Islet precursor cell (in vitro differentiated cells): ENCODE data around the gene FAM98C.
"Not testable (repeated sequence)": the region's sequence is repeated elsewhere in the genome, so short reads cannot be mapped to it uniquely, and the experiment has no call there.

Experiments
- DNase-seq: peaks from one replicate; pipeline ENCODE4 v3.0.0-alpha.2; 2018

FAM98C gene

DNA sequence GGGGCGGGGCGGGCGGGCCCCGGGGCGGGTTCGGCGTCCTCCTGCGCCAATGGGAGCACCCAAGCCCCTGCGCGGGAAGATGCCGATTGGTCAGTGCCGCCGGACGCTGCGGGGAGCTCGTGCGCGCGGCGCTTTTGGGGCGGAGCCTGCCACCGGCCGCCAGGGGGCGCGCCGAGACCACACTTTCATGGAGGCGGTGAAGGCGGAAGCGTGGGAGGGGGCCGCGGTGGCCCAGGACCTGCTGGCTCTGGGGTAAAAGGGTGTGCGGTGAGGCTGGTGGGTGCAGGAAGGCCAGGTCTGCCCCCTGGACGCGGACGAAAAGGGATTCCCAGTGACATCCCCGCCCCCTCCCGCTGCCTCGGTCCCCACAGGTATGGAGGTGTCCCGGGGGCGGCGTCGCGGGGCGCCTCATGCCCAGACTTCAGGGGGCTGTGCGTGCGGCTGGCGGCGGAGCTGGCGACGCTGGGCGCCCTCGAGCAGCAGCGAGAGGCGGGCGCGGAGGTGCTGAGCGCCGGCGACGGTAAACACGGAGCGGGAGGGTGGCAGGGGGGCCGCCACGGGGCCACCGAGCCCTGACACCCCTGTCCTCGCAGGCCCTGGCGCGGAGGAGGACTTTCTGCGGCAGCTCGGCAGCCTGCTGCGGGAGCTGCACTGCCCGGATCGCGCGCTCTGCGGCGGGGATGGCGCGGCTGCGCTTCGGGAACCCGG is at the start of gene FAM98C:
FAM98C (plus strand) TSS at position 127 of the 708 bp plus-strand sequence; CDS start at position 188, 61 bp downstream.
- DNase-seq: peak; percentile 99

DNA sequence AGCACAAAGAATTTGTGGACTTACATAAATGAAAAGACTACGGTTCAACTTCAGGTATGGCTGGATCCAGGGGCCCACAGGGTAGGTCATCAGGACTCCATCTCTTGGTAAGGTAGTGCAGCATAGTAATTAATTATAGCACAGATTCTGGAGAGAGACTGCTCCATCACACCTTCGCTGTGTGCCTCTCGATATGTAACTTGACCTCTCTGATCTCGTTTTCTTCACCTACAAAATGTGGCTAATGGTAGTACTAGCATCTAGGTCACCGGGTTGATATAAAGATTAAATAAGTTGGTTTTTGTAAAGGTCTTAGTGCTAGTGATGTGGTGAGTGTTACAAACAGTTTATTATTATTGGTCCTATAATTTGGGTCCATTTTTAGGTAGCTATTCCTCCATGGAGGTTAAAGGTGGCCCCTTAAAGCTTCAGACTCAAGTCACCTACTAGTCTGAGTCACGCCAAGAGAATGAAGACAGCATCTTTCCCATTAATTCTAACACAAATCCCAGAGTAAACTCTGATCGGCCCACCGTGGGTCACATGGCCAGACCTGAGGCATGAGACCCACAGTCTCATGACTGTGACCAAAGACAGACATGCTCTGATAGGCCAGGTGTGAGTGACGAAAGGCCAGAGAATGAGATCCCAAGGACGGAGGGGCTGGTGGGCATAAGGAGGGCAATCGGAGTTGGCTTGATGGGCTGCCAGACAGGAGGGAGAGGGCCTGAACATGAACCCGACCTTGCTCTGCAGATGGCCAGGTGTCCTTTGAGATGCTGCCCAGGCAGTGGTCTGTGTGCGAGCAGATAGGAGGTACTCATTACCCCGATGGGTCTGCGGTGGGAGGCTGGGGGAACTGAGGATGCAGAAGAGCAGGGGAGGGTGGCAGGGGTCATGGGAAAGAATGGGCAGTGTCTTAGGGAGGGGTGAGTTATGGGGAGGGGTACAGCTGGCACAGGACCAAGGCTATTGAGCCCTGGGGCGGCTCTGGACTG is 46.9 kb upstream of the FAM98C start:
- no peak for DNase-seq

DNA sequence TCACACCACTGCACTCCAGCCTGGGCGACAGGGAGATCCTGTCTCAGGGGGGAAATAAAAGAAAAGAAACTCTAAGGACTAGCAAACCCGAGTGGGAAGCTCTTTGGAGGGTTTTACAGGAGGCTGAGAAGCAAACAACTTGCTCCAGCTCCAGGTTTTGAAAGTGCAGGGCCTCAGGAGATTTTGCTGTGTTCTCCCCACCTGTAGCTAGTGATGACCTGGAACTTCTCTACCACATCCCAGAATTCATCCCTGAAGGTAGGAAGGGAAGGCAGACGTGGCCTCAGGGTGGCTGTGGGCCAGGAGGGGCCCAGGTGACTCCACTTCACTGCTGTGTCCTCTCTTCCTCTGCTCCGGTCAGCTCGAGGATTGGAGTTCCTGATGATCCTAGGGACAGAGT is 44.8 kb upstream of the FAM98C start:
- DNase-seq: no peak

DNA sequence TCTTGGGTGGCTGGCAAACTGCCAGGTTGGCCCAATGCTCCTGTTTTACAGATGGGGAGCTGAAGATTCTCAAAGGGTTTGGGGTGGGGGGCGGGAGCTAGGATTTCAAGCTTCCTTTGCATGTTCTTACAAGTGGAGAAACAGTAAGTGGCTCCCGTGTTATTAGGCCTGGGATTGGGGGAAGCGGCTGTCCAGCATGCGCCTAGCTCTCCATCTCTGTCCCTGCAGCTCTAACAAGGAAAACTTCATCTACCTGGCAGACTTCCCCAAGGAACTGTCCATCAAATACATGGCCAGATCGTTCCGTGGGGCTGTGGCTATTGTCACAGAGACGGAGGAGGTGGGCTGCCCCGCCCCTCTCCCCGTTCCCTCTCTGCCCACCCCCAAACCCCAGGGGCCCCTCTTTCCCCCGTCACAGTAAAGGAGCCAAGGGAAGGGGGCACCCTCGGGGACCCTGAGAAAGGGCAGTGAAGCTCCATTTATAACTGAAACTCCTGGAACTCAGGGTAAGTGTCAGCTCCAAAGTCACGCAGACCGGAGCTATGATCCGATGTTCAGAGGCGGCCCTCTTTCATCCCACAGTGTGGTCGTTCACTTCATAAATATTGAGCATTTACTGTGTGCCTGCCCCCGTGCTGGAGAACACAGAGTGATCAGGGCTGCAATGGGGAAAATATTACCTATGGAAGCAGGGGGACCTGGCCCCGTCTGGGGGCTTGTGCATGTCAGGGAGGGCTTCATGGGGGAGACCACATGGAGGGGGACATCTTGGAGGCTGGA is 43.5 kb upstream of the FAM98C start:
- no peak for DNase-seq

DNA sequence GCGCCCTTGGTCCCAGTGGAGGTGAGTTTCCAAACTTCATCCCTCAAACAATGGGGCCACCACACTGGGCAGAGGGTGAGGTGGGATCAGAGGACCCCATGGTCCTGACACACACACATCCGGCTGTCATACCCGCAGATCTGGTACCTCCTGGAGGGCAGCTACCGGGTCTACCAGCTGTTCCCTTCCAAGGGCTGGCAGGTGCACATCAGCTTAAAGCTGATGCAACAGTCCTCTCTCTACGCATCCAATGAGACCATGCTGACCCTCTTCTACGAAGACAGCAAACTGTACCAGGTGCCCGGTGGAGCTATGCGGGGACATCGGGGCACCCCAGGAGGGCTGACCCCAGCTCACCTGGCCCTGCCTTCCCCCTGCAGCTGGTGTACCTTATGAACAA is 42.5 kb upstream of the FAM98C start:
- no peak for DNase-seq

DNA sequence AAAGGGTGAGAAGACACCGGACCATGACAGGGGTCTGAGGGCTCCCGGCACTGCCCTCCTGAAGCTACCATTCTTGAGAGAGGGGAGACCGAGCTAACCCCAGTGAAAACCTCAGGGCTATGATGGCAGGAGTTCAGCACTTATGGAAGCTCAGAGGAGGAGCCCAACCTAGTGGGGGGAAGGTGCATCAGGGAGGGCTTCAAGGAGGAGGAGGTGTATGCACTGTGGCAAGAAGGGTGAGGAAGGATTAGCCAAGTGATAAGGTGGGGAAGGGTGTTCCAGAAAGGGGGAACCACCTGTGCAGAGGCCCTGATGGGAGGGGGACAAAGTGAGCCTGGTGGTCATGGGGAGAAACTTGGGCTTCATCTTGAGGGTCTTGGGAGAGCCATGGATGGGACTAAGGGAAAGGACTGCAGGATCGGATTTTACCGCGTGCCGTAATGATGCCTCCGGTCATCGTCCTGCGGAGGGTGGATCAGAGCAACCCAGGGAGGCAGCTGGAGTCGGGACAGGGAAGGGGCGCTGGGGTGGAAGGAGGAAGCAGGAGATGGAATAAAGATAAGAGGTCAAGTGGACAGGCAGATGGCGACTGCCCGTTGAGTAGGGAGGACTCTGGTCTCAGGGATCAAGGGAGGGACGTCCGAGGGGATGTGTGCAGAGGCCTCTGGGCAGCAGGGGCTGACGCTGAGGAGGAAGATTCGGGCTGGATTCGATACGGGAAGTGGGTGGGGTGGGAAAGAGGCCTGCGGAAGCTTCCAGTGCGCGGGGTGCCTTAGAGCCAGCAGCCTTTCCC is 41.9 kb upstream of the FAM98C start:
- no peak for DNase-seq

DNA sequence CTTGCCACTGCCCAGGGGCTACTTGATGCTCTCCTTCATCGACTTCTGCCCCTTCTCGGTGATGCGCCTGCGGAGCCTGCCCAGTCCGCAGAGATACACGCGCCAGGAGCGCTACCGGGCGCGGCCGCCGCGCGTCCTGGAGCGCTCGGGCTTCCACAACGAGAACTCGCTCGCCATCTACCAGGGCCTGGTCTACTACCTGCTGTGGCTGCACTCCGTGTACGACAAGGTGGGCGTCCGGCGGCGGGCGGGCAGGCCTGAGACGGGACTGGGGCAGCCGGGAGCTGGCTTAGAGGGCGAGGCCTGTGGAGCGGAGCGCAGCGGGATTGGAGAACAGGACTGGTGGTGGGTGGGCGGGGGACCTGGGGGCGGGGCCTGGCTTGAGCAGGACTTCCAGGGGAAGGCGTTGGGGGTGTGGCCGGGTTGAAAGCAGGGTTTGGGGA is 41.2 kb upstream of the FAM98C start:
- peak; percentile 97 for DNase-seq

DNA sequence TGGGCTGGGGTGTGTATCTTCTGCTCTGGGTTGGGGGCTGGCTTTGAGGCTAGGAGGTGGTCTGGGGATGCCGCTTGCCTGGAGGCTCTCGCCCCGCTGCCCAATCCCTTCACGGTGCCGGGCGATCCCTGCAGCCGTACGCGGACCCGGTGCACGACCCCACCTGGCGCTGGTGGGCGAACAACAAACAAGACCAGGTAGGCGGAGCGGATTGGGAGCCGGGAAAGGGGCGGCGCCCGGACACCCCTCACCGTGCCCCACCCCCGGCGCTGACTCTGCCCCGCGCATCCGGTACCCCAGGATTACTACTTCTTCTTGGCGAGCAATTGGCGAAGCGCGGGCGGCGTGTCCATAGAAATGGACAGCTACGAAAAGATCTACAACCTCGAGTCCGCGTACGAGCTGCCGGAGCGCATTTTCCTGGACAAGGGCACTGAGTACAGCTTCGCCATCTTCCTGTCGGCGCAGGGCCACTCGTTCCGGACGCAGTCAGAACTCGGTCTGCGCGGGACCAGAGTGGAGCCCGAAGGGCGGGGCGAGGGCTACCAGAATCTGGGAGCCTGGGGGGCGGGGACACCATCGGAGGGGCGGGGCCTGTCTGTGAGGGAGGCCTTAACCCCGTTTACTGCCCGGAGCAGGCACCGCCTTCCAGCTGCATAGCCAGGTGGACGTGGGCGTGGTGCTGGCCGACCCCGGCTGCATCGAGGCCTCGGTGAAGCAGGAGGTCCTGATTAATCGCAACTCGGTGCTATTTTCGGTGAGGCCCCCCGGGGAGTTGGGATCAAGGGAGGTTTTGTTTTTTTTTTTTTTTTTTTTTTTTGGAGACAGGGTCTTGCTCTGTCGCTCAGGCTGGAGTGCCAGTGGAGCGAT is 40.6 kb upstream of the FAM98C start:
- peak; percentile 93 for DNase-seq

DNA sequence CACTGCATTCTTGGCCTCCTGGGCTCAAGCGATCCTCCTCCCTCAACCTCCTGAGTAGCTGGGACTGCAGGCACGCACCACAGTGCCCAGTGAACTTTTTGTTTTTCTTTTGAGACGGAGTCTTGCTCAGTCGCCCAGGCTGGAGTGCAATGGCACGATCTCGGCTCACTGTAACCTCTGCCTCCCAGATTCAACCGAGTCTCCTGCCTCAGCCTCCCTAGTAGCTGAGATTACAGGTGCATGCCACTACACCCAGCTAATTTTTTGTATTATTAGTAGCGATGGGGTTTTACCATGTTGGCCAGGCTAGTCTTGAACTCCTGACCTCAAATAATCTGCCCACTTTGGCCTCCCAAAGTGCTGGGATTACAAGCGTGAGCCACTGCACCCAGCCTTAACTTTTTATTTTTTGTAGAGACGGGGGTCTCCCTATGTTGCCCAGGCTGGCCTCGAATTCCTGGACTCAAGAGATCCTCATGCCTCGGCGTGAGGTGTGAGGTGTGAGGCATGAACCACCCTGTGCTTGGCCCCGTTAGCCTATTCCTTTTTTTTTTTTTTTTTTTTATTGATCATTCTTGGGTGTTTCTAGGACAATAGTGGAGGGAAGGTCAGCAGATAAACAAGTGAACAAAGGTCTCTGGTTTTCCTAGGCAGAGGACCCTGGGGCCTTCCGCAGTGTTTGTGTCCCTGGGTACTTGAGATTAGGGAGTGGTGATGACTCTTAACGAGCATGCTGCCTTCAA is 39.8 kb upstream of the FAM98C start:
- DNase-seq: not testable (repeated sequence)

DNA sequence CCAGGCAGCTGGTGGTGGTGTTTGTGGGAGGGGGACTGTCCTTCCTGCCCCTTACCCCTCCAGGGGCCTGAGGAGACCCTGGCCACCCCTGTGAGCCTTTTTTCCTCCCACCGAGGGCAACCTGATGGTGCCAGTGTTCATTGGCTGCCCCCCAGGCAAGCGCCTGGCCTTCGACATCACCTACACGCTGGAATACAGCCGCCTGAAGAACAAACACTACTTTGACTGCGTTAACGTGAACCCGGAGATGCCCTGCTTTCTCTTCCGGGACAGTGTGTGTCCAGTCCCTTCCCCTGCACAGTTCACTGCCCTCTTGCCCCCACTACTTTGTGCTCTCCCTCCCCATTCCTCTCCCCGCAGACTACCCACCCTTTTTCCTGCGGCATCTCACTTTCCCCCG is 35.9 kb upstream of the FAM98C start:
- no peak for DNase-seq

DNA sequence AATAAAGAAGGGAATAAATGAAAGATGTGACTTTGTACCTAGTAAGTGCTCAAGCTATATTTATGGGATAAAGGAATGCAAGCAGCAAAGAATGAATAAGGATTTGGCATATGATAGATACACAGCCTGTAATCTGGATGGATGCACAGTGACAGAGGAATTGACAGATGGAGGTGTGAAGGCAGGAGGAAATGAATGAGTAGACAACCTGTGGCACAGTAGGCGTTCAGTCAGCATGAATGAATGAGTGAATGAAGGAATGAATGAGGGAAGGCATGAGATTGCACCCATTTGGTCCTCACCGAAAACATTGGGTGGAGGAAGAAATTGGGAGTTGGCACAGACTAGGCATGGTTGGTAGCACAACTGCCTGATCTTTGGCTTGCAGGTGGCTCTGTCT is 33.3 kb upstream of the FAM98C start:
- no peak for DNase-seq

DNA sequence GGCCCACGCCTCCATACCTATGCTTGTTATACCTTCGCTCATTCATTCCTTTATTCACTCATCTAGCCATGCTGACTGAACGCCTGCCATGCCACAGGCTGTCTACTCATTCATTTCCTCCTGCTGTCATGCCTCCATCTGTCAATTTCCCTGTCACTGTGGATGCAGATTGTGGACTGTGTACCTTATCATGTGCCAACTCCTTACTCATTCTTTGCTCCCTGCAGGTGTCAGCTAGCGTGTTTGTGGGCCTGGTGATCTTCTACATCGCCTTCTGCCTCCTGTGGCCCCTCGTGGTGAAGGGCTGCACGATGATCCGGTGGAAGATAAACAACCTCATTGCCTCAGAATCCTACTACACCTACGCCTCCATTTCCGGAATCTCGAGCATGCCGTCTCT is 32.6 kb upstream of the FAM98C start:
- DNase-seq: no peak

DNA sequence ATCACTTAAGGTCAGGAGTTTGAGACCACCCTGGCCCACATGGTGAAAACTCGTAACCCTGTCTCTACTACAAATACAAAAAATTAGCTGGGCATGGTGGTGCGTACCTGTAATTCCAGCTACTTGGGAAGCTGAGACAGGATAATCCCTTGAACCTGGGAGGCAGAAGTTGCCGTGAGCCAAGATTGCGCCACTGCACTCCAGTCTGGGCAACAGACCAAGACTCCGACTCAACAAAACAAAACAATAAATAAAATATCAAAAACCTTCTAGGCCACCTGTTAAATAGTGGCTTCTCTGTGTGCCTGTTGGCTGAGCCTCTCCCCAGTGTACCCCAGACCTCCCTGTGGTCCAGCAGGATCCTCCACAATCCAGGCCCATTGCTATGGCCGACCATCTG is 31.8 kb upstream of the FAM98C start:
- DNase-seq: no peak

DNA sequence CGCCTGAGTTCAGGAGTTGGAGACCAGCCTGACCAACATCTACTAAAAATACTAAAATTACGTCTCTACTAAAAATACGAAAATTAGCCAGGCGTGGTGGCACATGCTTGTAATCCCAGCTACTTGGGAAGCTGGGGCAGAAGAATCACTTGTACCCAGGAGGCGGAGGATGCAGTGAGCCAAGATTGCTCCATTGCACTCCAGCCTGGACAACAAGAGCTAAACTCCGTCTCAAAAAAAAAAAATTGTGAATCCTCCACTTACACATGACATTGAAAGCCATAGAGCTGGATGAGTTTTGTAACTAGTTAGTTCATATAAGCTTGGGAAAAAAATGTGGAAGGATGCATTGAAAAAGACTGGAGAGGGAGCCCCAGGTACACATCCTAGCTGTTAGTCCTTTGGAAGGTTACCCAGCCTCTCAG is 29.0 kb upstream of the FAM98C start:
- no peak for DNase-seq

DNA sequence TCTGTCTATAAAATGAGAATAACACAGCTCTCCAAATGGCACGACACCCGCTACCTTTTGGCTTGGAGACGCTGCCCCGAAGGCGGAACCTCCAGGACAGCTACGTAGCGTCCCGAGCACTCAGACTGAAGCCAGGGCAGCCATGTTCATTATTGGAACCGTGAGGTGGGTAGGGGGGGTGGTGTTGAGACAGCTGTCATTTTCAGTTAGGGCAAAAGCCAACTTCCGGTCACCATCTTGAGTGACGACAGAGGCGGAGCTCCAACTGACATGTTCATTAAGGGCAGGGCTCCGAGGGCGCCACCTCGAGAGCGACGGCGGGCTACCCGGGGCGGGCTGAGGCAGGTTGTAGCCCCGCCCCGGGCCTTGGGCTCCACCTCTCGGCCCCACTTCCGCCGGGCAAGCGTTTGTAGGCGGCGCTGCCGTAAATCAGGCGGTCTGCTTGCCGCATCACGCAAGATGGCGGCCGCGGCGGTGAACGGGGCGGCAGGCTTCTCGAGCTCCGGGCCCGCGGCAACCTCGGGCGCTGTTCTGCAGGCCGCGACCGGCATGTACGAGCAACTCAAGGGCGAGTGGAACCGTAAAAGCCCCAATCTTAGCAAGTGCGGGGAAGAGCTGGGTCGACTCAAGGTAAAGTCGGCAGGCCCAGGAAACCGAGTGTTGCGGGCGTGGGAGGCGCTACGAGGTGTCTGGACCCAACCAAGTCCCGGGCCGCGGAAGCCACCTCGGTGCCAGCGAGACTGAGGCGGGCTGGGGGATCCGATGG is 28.4 kb upstream of the FAM98C start, which contains the start of gene PSMD8:
PSMD8 (plus strand) TSS at position 240 of the 766 bp plus-strand sequence; CDS start at position 271, 31 bp downstream.
- peak; percentile 99 for DNase-seq

DNA sequence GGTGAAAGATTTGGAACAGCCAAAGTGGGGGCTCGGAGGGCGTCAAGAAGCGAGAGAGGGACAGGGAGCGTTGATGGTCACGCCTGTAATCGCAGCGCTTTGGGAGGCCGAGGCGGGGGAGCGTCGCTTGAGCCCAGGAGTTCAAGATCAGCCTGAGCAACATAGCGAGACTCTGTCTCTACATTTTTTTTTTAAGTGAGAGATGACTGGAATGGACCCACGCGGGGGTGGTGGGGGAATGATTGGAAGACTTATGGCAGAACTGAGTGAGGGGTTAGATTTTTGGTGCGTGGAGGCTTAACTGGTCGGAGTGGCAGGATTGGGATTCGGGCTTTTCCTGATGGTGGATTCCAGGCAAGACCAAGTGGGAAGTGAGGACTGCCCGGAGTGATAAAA is 27.8 kb upstream of the FAM98C start:
- no peak for DNase-seq

DNA sequence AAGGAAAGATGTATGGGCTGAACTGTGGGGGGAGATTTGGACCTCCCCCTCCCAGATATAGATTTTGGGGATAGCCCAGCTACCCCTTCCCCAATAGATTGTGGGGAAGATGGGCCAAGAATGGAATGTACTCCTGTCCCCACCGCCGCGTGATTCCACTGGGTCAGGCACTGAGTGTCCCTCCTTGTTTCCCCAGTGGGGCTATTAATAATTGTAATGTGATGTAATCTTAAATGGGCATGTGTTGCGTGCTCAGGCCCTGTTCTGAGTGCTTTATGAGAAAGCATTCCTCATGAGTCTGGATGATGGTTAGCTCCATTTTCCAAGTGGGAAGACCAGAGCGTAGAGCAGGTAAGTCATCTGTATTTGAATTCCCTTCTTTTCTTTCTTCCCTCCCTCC is 27.1 kb upstream of the FAM98C start:
- no peak for DNase-seq

DNA sequence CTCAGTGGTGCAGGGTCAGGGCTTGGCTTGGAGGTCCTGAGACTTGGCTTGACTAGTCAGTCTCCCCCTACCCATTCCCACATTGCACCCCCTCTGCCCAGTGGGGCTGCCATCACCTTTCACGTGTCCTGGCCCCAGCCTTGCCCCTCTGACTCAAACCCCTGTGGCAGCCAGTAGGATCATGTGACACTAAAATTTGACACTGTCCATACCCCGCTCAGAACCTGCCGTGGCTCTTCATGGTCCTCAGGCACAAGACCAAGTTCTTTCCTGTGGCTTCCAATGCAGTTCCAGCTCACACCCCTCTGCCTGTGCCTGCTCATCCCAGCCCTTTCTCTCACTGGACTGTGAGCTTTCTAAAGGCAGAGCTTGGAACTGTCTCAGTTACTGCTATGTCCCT is 26.3 kb upstream of the FAM98C start:
- DNase-seq: no peak

DNA sequence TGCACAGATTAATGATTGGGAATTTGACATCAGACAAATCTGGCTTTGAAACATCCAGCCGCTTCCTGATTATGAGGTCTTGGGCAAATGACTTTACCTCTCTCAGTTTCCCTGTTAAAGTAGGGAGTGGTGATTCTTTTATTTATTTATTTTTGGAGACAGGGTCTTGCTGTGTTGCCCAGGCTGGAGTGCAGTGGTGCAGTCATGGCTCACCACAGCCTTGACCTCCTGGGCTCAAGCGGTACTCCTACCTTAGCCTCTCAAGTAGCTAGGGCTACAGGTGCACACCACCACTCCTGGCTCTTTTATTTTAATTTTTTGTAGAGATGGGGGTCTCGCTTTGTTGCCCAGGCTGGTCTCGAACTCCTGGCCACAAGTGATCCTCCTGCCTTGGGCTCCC is 25.8 kb upstream of the FAM98C start:
- DNase-seq: no peak

DNA sequence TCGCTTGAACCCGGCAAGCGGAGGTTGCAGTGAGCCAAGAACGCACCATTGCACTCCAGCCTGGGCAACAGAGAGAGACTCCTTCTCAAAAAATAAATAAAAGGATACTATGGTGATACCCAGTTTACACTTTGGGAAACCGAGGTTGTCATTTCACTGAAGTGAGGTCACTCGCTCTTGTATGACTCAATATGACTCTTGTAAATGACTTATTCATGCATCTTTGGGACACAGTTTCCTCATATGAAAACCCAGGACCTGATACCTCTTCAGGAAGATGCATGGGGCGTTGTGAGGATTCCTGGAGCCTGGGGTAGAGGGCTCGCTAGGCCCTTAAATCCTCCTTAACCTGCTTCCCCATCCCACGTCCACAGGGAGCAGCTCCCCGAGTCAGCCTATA is 24.0 kb upstream of the FAM98C start:
- DNase-seq: no peak
